Stimulated activated CD4-positive, alpha-beta T cell treated with anti-CD3 and anti-CD28 coated beads, TNF-alpha, amount 100 ng/mL, for 1 hour (primary cell): Measurements from ENCODE around the gene ST7.
"Not testable (repeated sequence)": the region's sequence is repeated elsewhere in the genome, so short reads cannot be mapped to it uniquely, and the experiment has no call there.

ENCODE experiments used
- DNase-seq, 3 donors: peaks; one replicate each; pipeline ENCODE4 v3.0.0-alpha.2; 2020; ENCODE audit warnings: low read depth in 3 of 3, low spot score in 1 of 3

The ST7 gene

GRCh38 chr7:116950889-116951351 is 2.4 kb upstream of the ST7 start:
- DNase-seq, result no peak

DNA sequence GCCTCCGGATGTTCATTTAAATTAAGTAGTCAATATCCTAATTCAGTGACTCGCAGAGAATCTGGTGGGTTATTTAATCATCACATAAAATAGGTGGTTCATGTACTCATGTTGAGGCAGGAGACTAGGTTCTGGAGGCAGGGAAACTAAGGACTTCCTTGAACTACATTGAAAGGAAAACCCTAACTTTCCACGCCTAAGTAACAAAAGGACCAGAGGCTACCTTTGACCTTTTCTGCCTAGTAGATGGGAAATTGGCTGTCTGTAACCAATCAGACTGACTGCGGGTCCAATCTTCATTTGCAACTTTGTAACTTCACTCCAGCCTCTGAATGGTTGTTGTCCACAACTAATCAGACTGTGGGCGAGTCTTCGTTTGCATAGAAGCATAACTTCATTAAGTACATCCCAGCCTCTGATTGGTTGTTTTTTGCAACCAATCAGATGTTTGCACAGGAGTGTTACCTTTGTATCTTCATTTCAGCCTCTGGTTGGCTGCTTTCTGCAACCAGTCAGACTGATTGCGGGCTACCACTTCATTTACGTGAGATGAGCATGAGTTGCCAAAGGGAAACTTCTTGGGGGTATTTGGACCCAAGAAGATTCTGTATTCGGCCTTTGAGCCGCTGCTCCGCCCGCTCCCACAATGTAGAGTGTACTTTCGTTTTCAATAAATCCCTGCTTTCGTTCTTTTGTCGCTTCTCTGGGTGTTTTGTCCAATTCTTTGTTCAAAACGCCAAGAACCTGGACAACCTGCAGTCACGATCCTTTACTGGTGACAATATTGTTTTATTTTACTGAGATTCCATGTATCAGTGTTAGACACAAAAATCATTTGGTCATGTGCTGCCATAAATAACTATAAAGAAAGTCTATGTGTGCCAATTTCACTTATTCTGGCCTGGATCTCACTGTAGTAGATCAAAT is 1.7 kb upstream of the ST7 start:
- DNase-seq, result no peak

GRCh38 chr7:116952635-116953371 is 498 bp upstream of the ST7 start:
- no peak for DNase-seq

DNA sequence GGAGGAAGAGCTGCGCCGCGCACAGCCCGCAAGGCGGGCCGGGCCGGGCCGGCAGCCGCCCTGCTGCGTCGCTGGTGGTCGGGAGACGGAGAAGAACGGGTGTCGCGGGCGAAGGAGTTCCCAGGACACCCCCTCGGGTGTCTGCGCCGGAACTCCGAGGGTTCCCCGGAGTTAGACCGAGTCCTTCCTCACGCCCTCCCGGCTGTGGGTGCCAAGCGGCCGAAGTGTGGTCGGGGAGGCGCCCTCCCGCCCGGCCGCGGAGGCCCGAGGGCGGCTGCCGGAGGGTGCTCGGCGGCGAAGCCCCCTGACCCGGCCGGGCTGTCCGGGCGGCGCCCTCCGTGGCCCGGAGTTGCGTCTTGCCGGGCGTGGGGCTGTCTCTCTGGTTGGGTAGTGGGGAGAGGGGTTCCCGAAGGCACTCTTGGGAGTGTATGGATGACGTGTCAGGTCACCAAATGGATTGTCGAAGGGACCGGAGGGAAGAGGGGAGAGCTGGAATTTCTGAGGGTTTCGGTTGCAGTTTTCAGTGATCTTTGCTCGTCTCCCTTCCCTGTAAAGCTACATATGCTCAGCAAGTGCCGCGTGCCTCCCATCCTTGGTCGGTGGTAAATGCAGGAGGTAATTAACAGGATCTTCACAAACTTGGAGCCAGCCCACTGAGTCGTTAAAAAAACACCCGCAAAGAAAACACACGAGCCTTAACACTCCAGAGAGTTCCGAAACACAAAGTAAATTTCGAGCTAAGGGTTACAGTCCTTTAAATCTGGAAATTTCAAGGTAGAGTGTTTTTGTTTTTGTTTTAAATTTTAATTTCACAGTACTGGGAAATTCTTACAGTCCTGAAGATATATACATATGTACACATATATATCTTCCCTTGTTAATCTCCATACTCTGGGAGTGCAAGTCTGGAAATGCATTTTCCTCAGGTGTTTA is 871 bp downstream of the ST7 start:
- DNase-seq, result no peak

- DNase-seq, result no peak
These were observed 2.0 kb downstream of the ST7 start for GRCh38 chr7:116955340-116955739.

- DNase-seq, result no peak
These were observed 2.6 kb downstream of the ST7 start for GRCh38 chr7:116955801-116956476.

GRCh38 chr7:116956477-116956804 is 3.1 kb downstream of the ST7 start:
- no peak for DNase-seq

DNA sequence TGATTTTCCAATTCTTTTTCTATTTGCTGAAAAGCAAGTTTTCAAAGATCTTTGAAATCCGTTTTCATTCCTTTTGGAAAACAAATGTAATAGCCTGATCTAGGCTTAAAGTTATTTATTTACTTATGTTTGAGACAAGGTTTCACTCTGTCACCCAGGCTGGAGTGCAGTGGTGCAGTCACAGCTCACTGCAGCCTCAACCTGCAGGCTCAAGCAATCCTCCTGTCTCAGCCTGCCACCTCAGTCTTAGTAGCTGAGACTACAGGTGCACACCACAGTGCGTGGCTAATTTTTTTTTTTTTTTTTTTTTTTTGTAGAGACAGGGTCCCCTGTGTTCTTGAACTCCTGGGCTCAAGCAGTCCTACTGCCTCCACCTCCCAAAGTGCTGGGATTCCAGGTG is 4.6 kb downstream of the ST7 start:
- DNase-seq, result no peak

GRCh38 chr7:116961966-116962673 is 8.8 kb downstream of the ST7 start:
- not testable (repeated sequence) for DNase-seq

DNA sequence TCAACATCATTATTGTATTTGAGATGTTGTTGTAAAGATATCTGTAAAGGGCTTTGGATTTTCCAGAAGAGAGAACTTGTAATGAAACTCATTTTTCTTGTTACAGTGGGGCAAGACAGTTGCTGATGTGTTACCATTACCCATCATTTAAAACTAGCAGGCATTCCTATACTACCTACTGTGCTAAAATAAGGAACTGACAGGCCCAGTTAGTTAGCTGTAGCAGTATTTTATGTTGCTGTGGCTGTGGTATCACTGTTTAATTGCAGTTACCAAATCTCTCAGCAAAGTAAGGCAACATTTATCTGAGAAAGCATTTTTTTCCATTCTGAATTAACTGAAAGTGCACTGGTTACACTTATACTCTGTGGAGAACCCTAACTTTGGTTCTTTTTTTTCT is 9.9 kb downstream of the ST7 start:
- DNase-seq, result no peak

DNA sequence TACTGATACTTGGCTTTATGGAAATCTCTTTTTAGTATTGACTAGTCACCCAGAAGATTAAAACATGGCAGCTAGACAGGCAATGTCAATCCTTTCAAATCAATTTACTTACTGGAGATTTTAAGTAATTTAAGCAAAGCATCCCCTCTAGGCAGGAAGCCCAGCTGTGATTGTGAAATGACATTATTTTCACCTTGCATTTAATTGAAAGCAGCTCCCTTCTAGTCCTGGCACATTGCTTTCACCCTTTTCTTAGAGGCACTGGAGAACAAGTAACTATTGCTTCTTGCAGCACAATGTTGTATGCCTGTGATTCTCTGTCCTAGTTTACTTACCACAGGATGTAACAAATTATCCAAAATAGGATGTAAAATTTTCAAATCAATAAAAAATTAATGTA is 13.3 kb downstream of the ST7 start:
- no peak for DNase-seq

DNA sequence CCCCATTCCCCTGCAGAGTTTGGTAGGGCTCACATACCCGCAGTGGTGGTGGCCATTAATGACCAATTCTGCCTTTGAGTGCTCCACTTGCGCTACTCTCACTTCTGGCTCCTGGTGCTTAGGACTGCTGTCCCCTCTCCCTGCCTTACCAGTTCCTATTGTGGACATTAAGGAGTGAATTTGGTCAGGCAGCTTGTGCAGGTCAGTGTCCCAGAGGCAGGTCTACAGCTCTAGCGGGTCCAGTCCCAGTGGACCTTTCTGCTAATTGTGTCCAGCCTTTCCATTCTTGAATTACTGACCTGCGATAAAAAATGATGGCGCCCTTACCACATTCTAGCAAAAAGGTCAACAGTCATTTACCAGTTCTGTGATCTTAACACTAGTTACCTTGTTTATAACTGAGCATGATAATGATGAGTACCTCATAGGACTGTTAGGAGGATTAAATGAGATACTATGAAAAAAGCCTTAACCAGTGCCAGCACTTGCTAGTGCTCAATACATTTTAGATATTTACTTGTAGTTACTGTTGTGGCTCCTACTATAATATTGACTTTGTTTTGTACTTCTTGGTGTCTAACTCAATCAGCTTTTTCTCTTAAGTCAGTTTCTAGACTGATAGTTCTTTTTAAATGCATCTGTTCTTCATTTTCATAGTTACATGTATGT is 14.1 kb downstream of the ST7 start:
- DNase-seq, result no peak

DNA sequence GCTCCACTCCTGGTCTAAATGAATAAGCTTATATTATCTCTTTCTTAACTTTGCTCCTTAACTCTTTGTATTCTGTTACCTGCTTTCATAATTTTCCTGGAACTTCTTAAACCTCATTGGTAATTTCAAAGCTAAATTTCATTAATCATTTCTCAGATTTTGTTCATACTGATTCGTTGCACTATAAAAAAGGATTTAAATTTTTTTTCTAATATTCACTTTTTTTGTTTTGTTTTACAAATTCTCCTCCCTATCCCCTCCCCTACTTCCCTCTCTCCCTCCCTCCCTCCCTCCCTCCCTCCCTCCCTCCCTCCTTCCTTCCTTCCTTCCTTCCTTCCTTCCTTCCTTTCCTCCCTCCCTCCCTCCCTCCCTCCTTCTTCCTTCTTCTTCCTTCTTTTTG is 14.7 kb downstream of the ST7 start:
- no peak for DNase-seq

DNA sequence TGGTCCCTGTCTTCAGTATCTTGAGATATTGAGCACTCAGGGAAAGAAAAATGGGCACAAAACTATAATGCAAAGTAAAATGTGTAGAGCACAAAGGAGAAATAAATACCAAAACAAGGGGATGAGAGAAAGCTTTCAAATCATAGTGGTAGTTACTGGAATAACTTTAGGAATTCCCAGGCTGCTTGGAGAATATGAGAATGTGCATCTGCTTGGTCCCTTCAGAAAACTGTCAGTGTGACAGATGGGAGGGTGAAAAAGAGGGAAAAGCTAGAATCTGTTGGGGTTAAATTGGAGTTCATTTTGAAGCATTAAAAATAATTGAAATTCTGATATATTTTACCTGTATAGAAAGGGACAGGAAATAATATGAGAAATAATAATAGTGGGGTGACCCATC is 15.3 kb downstream of the ST7 start:
- DNase-seq, result no peak

DNA sequence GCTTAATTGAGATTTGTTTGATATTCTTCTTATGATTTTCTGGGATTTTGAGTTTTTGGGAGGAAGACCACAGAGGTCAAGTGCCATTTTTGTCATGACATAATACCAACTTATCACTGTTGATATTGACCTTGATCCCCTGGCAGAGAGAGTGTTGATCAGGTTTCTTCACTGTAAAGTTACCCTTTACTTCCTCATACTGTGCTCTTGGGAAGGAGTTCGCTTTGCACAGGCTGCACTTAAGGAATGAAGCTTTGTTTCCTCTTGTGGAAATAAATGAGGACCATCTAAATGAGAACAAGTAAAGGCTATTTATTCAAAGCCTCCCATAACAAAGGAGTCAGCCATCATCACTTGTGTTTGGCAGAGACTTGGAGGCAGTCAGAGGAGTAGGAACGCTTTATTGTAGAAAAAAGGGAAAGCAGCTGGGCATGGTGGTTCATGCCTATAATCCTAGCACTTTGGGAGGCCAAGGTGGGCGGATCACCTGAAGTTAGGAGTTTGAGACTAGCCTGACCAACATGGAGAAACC is 16.1 kb downstream of the ST7 start:
- no peak for DNase-seq

- DNase-seq, result no peak
These were observed 17.1 kb downstream of the ST7 start for GRCh38 chr7:116970238-116970910.

DNA sequence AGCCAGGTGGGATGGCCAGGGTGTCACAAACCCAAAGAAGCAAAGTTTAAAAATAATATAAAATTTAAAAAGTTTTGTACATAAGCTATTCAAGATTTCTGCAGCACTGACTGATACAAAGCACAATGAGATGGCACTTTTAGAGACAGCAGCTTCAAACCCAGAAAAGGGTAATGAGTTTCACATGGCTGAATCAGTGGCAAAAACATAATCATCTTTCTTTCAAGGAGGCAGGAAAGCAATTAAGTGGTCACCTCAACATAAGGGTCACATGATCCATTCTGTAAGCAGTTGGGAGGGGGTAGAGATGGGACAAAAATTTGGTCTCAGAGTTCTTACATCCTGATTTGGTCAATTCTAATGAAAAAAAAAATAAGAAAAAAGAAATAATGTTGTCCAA is 17.9 kb downstream of the ST7 start:
- DNase-seq, result not testable (repeated sequence)

GRCh38 chr7:116971869-116972268 is 18.6 kb downstream of the ST7 start:
- DNase-seq, result no peak

DNA sequence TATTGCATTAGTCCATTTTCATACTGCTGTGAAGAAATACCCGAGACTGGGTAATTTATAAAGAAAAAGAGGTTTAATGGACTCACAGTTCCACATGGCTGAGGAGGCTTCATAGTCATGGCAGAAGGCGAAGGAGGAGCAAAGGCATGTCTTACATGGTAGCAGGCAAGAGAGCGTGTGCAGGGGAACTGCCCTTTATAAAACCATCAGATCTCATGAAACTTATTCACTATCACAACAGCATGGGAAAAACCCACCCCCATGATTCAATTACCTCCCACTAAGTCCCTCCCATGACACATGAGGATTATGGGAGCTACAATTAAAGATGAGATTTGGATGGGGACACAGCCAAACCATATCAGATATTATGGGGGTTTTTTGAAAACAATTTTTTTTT is 21.7 kb downstream of the ST7 start:
- DNase-seq, result not testable (repeated sequence)
